Amniotic epithelial cell (primary cell): ENCODE results near the gene RPL3.
"Not testable (repeated sequence)": the region's sequence is repeated elsewhere in the genome, so short reads cannot be mapped to it uniquely, and the experiment has no call there.

ENCODE experiments used
- DNase-seq: peaks from one replicate; pipeline ENCODE4 v3.0.0-alpha.2; 2010; ENCODE audit warnings: low read depth

RPL3 gene

DNA sequence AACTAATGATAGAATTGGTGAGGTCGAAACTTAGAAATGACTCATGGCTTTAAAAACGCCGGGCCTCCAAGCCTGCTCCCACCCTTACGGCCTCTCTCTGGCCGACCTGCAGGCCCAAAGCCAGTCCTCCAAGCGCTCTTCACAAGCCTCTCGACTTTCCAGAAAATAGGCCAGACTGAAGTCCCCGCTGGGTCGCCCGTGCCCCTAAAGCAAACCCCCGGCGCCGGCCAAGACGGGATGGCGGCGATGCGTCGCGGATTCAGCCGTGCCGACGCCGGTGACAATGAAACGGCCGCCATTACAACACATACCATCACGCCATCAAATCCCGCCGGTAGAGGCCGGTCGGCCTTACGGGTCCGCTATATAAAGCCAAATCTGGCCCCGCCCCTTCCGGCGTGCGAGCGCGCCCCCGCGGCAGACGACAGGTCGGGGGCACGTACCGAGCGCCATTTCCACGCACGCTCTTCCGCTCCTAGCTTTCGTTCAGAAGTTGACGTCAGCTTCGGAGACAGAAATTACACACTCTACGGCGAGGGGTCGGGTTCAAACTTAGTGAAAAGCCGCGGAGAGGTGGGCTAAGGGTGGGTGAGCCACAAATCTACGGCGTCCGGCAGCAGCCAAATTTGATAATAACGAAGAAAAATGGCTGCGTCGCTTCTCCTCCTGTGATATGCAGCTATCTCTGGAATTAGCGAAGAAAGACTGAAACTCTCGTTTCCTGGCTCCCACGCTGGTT lies at the start of gene RPL3:
Gene RPL3 (minus strand): TSS at position 340 of the 739 bp plus-strand sequence. CDS start 26 bp downstream, at position 314.
- DNase-seq, result peak; percentile 99

- no peak for DNase-seq
Measured at GRCh38 chr22:39369186-39369585, 49.8 kb upstream of the RPL3 start.

GRCh38 chr22:39368461-39368911 lies 49.1 kb upstream of the RPL3 start:
- no peak for DNase-seq

DNA sequence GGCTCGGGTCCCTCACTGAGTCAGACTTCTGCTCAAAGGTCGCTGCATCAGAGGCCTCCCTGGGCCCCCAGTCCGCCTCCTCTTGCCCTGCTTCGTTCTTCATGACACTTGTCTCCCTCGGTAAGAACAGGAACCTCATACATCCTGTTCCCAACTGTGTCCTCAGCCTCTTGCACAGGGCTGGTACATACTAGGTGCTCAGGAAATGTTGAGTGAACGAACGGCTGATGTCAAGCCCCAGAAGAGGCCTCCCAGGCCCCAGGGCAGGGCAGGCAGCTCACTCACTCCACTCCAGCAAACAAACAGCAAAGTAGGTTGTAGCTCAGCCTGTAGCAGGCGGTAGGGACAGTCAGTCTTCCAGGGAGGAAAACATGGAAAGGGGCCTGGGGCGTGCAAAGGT lies 47.6 kb upstream of the RPL3 start:
- no peak for DNase-seq

- no peak for DNase-seq
Measured at GRCh38 chr22:39365492-39365780, 46.0 kb upstream of the RPL3 start.

- no peak for DNase-seq
Measured at GRCh38 chr22:39364714-39365491, 45.5 kb upstream of the RPL3 start.

DNA sequence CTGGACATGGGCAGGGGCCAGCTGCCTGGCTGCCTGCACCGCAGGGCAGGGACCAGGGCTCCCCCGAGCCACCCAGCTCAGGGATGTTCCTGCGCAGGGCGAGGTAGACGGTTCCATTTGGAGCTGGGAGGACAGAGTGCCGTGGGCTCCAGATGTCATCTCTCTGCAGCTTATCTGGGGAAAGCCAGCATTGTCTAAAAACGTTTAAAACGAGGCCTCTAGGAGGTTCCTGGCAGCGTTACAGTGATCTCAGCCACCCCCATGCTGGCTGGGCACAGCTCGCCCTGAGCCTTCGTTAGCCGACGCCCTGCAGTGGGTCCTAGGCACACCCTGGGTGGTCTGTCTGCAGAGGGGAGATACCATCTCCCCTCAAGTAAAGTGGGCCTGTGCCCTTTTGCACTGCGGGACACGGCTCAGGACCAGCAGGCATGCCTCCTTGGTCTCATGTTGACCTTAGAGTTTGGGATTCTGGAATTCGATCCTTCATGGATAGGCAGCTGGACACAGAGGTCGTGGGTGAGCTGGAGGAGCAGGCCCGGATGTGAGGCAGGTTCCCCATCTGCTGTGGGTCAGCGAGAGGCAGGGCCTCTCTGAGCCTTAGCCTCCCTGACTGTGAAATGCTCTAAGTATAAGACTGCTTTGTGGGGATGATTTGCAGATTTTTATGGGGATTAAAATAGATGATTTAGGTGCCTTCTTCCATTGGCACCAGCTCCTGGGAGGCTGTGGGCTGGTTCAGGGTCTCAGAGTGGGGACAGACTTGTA lies 44.5 kb upstream of the RPL3 start:
- no peak for DNase-seq

DNA sequence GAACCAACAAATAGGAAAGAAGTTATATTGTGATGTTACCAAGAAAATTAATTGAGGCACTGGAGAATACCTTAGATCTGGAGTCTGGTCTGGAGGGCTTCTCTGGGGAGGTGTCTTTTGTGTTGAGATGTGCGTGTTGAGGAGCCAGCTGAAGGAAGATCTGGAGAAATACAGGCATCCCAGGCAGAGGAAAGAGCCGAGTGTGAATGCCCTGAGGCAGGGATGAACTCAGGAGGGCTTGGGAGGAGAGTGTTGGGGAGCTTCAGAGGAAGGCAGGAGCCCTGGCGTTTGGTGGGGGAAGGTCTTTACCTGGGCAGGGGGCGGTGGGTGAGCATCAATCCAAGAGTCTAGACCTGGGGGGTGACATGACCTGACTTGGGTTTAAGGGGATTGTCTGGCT lies 43.5 kb upstream of the RPL3 start:
- DNase-seq, result no peak

DNA sequence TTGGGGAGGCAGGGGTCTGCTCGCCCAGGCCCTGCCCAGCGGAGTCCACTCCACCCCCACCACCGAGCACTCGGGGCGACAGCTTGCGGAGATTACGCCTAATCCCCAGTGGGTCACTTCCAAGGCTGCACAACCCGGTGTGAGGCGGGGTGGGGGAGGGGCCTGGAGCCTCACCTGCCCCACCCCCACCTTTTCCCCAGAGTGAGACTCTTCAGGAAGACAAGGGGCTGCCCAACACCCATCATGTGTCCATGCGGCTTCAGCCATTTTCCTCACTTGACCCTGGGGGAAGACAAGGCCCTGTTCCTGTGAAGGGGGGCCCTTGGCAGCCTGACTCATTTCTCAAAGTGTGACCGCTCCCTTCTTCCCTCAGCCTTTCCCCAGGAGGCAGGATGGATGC lies 42.8 kb upstream of the RPL3 start:
- peak; percentile 13 for DNase-seq

- DNase-seq, result no peak
Measured at GRCh38 chr22:39361496-39361895, 42.1 kb upstream of the RPL3 start.

DNA sequence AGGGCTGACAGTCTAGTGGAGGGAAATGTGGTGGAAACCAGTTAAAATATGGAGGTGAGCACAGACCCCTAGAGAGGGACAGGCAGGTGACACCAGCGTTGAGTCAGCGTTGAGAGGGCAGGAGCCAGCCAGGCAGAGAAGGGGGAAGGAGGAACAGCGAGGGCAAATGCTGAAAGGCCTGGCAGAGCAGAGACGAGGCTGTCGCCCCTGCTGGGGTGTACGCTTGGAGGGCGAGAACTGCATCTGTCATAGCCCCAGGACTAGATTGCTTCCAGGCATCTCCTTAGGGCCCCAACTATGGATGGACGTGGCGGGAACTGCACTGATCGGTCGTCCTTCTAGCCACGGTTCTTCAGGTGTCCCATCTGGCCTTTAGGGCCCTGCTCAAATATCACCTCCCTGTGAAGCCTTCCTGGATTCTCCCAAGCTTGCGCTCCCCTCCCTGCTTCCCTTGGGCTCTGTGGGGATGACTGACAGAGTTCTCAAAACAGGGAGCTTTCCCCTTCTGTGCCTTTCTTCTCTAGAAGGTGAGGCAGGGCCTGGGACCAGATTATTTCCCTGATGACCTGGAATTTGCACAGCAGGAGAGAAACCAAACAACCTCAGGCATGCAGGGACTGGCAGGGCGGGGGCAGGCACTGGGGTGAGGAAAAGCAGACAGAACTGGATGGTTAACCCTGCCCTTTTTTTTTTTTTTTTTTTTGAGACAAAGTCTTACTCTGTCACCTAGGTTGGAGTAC lies 41.4 kb upstream of the RPL3 start:
- peak; percentile 35 for DNase-seq

DNA sequence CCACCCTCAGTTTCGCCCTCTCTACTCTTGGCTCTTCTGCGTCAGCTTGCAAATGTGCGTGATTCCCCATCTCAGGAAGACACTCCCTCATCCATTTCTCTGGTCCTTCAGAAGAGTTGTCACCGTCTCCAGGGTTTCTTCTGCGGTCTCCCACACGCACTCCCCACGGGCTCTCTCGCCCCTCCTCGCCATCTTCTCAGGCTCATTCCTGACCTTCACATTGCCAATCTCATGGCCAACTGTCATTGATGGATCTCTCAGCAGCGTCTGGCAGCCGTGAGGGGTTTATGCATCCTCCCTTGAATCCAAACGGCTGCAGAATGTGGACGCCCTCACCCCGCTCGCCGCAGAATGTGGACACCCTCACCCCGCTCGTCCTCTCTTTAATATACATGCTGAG lies 40.8 kb upstream of the RPL3 start:
- DNase-seq, result no peak

DNA sequence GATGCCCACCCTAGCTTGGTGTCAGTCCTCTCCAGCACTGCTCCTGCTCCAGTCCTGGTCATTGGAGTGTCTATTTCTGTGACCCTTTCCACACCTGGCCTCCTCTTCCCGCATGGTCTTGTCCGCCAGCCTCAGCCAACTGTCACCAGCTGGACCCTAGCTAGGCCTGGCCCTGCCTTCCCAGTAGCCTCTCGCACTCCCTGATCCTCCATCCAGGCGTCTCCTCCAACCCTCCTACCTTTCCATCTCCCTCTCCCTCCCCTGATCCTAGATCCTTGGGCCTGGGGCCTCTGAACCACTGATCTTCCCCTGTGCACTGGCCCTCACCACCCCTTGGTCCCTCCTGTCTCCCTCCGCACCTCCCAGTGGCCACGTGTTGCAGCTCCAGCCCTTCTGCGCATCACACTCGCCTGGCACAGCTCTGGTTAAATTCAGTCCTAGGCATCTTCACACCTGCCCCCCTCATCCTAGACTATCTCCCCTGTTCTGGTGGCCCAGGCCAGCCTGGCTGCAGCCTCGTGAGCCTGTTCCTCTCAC lies 40.3 kb upstream of the RPL3 start:
- no peak for DNase-seq

- not testable (repeated sequence) for DNase-seq
Measured at GRCh38 chr22:39358197-39358596, 38.8 kb upstream of the RPL3 start.

DNA sequence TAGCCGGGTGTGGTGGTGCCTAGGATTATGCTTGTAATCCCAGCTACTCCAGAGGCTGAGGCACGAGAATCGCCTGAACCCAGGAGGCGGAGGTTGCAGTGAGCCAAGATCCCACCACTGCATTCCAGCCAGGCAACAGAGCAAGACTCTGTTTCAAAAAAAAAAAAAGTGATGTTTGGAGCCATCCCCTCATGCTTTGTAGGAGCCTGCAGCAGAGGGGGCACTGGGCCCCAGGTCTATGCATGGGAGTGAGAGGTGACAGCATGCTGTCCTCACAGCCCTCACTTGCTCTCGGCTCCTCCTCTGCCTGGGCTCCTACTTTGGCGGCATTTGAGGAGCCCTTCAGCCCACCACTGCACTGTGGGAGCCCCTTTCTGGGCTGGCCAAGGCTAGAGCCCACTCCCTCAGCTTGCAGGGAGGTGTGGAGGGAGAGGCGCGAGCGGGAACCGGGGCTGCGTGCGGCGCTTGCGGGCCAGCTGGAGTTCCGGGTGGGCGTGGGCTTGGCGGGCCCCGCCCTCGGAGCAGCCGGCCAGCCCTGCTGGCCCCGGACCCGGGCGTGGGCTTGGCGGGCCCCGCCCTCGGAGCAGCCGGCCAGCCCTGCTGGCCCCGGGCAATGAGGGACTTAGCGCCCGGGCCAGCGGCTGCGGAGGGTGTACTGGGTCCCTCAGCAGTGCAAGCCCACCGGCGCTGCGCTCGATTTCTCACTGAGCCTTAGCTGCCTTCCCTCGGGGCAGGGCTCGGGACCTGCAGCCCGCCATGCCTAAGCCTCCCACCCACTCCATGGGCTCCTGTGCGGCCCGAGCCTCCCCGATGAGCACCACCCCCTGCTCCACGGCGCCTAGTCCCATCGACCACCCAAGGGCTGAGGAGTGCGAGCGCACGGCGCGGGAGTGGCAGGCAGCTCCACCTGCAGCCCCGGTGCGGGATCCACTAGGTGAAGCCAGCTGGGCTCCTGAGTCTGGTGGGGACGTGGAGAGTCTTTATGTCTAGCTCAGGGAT lies 38.0 kb upstream of the RPL3 start:
- not testable (repeated sequence) for DNase-seq

- no peak for DNase-seq
Measured at GRCh38 chr22:39356464-39356863, 37.0 kb upstream of the RPL3 start.

DNA sequence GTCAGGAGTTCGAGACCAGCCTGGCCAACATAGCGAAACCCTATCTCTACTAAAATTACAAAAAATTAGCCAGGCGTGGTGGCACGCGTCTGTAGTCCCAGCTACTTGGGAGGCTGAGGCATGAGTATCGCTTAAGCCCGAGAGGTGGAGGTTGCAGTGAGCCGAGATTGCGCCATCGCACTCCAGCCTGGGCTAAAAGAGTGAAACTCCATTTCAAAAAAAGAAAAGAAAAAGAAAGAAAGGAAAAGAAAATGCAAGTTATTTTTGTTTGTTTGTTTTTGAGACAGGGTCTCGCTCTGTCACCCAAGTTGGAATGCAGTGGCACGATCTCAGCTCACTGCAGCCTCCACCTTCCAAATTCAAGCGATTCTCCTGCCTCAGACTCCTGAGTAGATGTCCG lies 36.4 kb upstream of the RPL3 start:
- not testable (repeated sequence) for DNase-seq

- no peak for DNase-seq
Measured at GRCh38 chr22:39355080-39355479, 35.7 kb upstream of the RPL3 start.

GRCh38 chr22:39353346-39353745 lies 33.9 kb upstream of the RPL3 start:
- no peak for DNase-seq

DNA sequence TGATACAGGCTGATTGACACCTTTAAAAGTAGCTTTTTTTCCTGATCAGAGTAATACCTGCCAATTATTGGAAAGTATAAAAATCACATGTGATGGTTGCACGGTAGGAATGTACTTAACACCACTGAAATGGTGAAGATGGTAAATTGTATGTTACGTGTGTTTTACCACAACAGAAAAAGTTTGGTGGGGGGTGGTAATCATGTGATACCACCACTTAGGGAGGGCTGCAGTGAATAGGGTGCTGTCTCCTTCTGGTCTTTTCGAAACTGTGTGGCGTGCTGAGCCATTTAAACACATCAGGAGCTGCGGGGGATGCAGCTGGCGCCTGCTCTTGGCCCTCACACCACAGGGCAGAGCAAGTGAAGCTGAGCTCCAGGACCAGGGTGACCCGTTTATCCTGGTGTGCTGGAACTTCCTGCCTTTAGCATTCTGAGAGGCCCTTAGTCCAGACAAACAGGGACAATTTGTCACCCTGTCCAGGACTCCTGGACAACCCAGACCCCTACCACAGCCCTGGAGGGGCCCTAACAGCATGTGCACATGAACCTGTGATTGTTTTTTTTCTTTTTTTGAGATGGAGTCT lies 33.0 kb upstream of the RPL3 start:
- no peak for DNase-seq
